Right hindlimb (tissue), 1 donor: ENCODE data around the gene S100A4.

Experiments used
- DNase-seq: peaks from one replicate; pipeline ENCODE4 v3.0.0-alpha.2; 2018

Gene S100A4

GRCh38 chr1:153503766-153504165, 41.8 kb downstream of the S100A4 start:
- no peak for DNase-seq

DNA sequence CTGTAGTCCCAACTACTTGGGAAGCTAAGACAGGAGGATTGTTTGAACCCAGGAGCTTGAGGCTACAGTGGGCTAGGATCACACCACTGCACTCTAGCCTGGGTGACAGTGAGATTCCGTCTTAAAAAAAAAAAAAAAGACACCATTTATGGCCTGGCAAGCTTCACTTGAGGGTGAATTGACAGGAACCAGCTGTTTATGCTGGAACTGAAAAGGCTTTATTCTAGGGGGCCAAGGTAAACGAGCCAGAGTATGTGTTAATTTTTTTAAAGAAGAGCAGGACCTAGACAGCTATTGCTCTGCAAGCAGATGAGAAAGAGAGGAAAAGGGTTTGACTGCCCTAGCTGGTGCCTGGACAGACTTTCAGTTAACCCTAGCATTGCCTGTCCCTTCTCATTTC, 46.9 kb downstream of the S100A4 start:
- no peak for DNase-seq

DNA sequence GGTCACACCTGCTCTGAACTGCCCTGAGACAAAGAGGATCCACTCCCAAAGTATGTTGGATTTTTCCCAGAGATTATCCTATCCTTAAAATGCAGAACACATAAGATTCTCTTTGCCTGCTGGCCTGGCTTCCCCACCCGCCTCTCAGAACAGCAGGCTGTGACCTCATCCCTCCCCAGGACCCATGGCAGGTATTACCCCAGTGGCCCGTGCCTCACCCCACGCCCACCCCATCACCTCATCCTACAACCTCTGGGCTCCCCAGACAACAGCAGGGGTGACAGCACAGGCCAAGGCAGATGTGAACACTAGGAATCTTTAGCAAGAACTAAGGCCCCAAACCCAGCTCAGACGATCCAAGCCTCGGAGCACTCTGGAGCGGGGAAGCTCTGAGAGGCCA, 50.1 kb downstream of the S100A4 start:
- no peak for DNase-seq

GRCh38 chr1:153494976-153495535, 50.5 kb downstream of the S100A4 start:
- peak; percentile 80 for DNase-seq
